Astrocyte (in vitro differentiated cells and primary cell): ENCODE measurements around the gene SECISBP2L.

Experiments used
- EZH2 ChIP-seq: IDR thresholded peaks from 2 replicates; pipeline ENCODE4 v1.6.1; 2012; ENCODE audit warnings: mild to moderate bottlenecking, low read length, inconsistent platforms; ENCODE audit not compliant: insufficient read depth
- TF ChIP-seq, protein P1 (sequence below): IDR thresholded peaks from 2 replicates; pipeline ENCODE4 v1.5.1; 2011; ENCODE audit warnings: low read depth, mild to moderate bottlenecking, inconsistent platforms, low read length, moderate library complexity; ENCODE audit not compliant: insufficient read depth

- TF ChIP-seq, protein P1, sequence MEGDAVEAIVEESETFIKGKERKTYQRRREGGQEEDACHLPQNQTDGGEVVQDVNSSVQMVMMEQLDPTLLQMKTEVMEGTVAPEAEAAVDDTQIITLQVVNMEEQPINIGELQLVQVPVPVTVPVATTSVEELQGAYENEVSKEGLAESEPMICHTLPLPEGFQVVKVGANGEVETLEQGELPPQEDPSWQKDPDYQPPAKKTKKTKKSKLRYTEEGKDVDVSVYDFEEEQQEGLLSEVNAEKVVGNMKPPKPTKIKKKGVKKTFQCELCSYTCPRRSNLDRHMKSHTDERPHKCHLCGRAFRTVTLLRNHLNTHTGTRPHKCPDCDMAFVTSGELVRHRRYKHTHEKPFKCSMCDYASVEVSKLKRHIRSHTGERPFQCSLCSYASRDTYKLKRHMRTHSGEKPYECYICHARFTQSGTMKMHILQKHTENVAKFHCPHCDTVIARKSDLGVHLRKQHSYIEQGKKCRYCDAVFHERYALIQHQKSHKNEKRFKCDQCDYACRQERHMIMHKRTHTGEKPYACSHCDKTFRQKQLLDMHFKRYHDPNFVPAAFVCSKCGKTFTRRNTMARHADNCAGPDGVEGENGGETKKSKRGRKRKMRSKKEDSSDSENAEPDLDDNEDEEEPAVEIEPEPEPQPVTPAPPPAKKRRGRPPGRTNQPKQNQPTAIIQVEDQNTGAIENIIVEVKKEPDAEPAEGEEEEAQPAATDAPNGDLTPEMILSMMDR = no peak
- no peak for TF ChIP-seq EZH2
These were observed 33.2 kb upstream of the SECISBP2L start for GRCh38 chr15:49079340-49080039.
